A172 (cell line): ENCODE results near the gene GCK. TPM values are rescaled to one million over a fixed set of nuclear protein-coding genes. Genes with fewer than 3 reads are reported as not detected.

Experiments
- DNase-seq: peaks from one replicate; pipeline ENCODE4 v3.0.0-alpha.2; 2015; ENCODE audit warnings: low spot score
- total RNA-seq: library from RNA; depleted of rRNA; stranded (reverse); fragments of >200 nt; shearing (Covaris generic); gene quantifications from 2 replicates; pipeline ENCODE4 v1.2.3, GENCODE V29; 2014

Gene GCK
- total RNA-seq, 1 experiment from 2014 or later: not detected

DNA sequence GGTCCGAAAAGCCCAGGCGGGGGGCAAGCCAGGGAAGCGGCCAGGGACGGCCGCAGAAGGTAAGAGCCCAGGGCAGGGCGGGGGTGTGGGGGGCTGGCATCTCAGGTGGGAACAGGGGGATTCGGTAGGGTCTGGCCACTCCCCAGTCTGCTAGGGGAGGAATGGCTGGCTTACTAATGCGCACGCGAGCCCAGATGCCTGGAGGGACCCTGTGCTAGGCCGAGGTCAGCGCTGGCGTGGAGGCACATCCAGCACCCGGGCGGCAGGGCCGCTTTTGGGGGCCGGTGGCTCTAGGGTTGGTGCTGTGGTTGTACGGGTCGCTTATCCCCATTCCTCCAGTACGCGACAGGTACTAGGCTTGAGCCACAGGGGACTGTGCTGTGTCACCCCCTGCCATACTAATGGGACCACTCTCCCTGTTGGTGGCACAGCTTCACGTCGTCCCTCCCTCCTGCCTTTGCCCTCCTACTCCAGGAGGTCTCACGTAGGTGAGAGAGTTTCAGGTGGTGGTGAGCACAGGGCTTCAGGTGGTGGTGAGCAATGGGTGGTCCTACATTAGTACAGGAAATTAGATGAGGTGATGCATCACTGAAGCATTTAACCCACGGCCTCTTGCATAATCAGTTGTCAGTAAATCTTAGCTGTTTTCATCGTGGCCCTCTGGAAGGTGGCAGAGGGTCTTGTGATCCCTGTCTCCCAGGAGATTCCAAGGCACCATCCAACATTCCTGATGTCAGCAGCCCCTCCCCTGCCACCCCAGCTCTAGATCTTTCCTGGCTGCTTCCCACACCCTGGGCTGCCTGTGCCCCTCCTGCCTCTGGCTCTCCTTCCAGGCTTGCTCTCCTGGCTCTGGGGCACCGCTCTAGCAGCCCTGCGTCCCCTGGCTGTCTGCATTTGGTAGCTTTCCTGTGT lies 84.1 kb downstream of the GCK start:
- DNase-seq: peak; percentile 85

DNA sequence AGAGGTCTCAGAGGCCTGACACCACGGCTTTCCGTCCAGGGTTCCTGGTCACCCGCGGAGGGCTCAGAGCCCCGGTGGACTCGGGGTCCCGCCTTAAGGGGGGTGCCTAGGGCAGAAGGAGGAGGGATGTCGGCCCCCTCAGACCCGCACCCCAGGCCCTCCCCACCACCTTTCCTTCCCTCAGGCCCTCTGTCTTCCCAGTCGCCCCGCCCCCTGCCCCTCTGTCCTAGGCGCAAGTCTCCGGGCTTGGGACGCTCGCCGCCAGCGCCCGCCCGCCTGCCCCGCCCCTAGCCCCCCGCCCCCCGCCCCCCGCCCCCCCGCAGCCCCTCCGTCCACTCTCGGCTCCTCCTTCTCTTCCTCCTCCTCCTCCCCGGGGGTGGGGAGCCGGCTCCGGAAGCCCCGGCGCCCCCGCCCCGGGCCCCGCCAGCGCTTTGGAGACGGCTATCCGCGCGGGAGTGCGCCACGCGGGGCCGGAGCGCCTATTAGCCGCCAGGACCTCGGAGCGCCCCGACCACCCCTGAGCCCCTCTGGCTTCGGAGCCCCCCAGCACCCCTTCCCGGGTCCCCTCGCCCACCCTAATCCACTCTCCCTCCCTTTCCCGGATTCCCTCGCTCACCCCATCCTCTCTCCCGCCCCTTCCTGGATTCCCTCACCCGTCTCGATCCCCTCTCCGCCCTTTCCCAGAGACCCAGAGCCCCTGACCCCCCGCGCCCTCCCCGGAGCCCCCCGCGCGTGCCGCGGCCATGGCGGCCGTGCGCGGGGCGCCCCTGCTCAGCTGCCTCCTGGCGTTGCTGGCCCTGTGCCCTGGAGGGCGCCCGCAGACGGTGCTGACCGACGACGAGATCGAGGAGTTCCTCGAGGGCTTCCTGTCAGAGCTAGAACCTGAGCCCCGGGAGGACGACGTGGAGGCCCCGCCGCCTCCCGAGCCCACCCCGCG lies 85.0 kb downstream of the GCK start, which contains the start of gene AEBP1:
TSS of gene AEBP1 (plus strand) at position 423 of the 937 bp plus-strand sequence. CDS start at position 744, 321 bp downstream.
- no peak for DNase-seq

DNA sequence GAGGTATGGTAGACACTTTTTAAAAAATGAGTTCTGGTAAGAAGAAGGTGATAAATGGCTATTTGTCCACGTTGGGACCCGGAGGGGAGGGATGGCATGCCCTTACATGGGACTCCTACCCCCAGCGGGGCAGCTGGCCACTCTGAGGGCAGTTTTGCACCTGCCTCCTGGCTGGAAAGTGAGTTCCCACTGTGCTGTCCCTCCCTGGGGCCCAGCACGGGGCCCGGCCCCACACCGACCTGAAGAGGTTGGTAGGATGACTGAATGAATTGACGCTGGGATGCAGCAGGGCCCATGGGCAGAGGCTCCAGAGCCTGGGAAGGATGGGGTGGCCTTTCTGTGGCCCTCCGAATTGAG lies 85.7 kb downstream of the GCK start:
- DNase-seq: no peak

DNA sequence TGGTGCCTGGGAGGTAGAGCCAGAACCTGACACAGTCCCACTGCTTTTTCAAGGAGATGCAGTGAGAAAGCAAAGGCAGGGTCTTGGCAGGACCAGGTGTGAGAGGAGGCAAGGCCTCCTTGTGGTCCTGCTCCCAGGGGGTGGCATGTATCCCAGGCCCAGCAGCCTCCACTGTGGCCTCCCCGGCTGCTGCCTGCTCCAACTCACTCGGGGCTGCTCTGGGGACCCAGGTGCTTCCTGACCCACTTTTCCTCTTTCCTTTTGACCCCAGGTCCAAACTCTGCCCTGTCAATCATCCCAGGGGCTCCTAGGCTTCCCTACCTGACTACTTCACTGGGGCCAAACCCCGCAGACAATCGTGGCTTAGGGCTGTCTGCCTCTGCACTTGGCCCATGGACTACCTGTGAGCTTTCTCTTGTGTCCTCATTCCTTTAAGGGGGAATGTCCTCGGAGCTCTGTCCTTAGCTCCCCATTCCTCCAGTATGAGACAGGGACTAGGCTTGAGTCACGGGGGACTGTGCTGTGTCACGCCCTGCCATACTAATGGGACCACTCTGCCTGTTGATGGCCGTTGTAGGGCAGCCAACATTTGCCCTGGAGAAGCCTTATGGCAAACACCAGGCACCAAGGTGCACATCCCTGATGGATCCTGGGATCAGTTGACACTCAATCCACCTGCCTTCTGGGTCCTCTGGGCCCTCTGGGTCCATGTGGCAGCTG lies 86.2 kb downstream of the GCK start:
- DNase-seq: no peak

- peak; percentile 56 for DNase-seq
Measured at GRCh38 chr7:44101966-44102845, 87.0 kb downstream of the GCK start.

DNA sequence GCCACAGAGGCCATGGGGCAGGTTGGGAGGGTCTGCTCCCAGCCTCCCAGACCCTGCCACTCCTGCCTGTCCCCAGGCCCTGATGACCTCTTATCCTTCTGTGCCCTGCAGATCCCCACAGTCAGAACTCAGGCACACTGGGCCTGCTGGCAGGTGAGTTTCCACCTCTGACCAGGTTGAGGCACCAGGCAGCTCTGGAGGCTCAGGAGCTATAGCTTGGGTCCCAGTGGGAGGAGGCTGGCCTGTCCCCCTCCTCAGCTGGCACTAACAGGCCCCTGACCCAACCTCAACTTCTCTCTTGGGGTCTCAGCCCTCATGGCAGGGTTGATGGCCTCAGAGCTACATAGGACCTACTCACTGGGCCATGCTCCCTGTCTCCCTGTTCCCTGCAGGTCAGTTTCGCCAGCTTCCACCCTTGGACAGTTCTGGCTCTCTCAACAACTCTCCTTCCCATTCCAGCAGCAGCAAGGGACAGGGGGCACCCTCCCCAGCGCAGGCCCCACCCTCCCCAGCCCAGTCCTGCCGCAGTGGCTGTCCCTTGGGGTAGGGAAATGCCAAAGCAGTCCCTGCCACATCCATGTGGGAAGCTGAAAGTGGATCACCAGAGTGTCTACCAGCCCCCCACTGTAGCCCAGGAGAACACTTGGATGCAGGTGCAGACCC lies 87.8 kb downstream of the GCK start:
- DNase-seq: no peak

- DNase-seq: peak; percentile 62
Measured at GRCh38 chr7:44100458-44101302, 88.6 kb downstream of the GCK start.

GRCh38 chr7:44099669-44100068 lies 89.6 kb downstream of the GCK start:
- no peak for DNase-seq

DNA sequence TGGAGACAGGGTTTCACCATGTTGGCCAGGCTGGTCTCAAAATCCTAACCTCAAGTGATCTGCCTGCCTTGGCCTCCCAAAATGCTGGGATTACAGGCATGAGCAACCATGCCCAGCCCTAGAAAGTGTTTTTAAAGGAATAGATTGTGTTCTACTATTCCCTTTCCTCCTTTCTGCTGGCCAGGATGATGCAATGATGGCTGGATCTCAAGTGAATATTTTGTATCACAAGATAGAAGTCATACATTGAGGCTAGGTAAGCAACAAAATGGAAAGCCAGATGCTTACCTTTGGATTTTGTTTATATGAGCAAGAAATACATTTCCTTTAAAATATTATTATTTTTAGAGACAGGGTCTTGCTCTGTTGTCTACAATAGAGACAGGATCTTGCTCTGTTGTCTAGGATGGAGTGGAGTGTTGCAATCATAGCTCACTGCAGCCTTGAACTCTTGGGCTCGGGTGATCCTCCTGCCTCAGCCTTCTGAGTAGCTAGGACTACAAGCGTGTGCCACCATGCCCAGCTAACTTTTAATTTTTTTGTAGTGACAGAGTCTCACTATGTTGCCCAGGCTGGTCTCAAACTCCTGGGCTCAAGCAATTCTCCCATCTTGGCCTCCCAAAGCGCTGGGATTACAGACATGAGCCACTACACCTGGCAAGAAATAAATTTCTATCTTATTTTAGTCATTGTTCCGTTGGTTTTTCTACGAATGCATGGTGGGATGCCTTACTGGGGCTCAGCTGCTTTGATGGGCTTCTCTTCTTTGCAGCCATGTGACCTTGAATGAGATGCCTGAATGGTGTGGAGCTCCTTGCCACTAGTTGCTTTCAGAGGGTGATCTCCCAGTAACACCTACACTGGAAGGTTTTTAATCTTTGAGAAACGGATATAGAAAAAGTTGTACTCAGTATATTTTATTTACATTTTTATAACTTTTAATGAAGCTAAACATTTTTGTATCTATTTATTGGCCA lies 90.9 kb downstream of the GCK start:
- DNase-seq: no peak

- DNase-seq: no peak
Measured at GRCh38 chr7:44097064-44097932, 91.9 kb downstream of the GCK start.

GRCh38 chr7:44096326-44096881 lies 92.8 kb downstream of the GCK start:
- DNase-seq: no peak

DNA sequence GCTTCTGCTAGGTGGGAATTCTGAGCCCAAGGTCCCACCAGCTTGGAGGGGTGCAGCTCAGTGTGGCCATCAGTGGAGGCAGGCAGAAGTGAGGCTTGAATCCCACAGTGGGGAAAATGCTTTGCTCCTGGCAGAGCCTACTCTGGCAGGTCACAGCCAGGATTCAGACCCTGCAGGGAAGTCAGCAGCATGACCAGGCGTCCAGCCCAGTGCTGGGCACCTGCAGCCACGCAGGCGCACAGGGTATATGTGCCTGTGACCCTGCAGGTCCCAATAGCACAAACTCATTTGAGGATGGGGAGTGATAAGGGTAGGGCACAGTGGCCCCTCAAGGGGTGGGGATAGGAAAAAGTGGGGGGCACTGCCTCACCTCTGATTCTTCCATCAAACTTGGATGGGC lies 93.5 kb downstream of the GCK start:
- DNase-seq: no peak

- DNase-seq: no peak
Measured at GRCh38 chr7:44094883-44095592, 94.2 kb downstream of the GCK start.

GRCh38 chr7:44094365-44094764 lies 94.9 kb downstream of the GCK start:
- DNase-seq: no peak
